Osteoblast (primary cell): Measurements from ENCODE around the gene SEC11C. TPM values are rescaled to one million over a fixed set of nuclear protein-coding genes. Genes with fewer than 3 reads are reported as not detected.
A peak's percentile ranks its signal among the peaks of the same experiment; 100 is the strongest.

Source experiments
- DNase-seq: peaks from one replicate; pipeline ENCODE4 v3.0.0; 2011; ENCODE audit warnings: low spot score, mixed read lengths; ENCODE audit not compliant: insufficient read length; ENCODE audit errors: missing footprints
- H2AFZ ChIP-seq: 2 replicates; pipeline ENCODE4 v1.6.0; 2011; ENCODE audit warnings: mild to moderate bottlenecking, low read length
- H3K27ac ChIP-seq: 2 replicates; pipeline ENCODE4 v1.5.1; 2011; ENCODE audit warnings: mild to moderate bottlenecking, low read depth, low read length, moderate library complexity
- H3K27me3 ChIP-seq: 2 replicates; pipeline ENCODE4 v1.6.0; 2012; ENCODE audit warnings: mild to moderate bottlenecking, control low read depth, inconsistent platforms, low read length, moderate library complexity; ENCODE audit not compliant: insufficient read depth
- H3K36me3 ChIP-seq: 2 replicates; pipeline ENCODE4 v1.5.1; 2011; ENCODE audit warnings: mild to moderate bottlenecking, low read length, control low read depth, moderate library complexity; ENCODE audit not compliant: insufficient read depth
- H3K4me1 ChIP-seq: 2 replicates; pipeline ENCODE4 v1.5.1; 2011; ENCODE audit warnings: mild to moderate bottlenecking, low read length, control low read depth, moderate library complexity; ENCODE audit not compliant: insufficient read depth
- H3K4me2 ChIP-seq: 2 replicates; pipeline ENCODE4 v1.6.0; 2011; ENCODE audit warnings: mild to moderate bottlenecking, low read length; ENCODE audit not compliant: insufficient read depth
- H3K4me3 ChIP-seq: fragments of 200-600 bp; sonication (generic); 3 replicates; pipeline ENCODE4 v1.5.1; 2012; ENCODE audit warnings: mild to moderate bottlenecking, low read length, inconsistent platforms; ENCODE audit not compliant: insufficient read depth
- H3K79me2 ChIP-seq: 2 replicates; pipeline ENCODE4 v1.6.0; 2012; ENCODE audit warnings: mild to moderate bottlenecking, low read length, control low read depth, inconsistent platforms; ENCODE audit not compliant: insufficient read depth
- H3K9me3 ChIP-seq: 2 replicates; pipeline ENCODE4 v1.5.1; 2011; ENCODE audit warnings: low read depth, low read length, control low read depth
- H4K20me1 ChIP-seq: 2 replicates; pipeline ENCODE4 v1.6.0; 2012; ENCODE audit warnings: mild to moderate bottlenecking, low read length, control low read depth; ENCODE audit not compliant: insufficient read depth
- total RNA-seq: library from RNA; depleted of rRNA; stranded (reverse); fragments of >200 nt; gene quantifications from 2 replicates; pipeline ENCODE4 v1.2.3, GENCODE V29; 2012
- TF ChIP-seq, protein P1 (sequence below): IDR thresholded peaks from 2 replicates; pipeline ENCODE4 v1.5.1; 2011; ENCODE audit warnings: mild to moderate bottlenecking, low read depth, low read length, moderate library complexity; ENCODE audit errors: extremely low read depth

SEC11C gene
- 10.1 and 10.6 TPM in 2 replicates for total RNA-seq

DNA sequence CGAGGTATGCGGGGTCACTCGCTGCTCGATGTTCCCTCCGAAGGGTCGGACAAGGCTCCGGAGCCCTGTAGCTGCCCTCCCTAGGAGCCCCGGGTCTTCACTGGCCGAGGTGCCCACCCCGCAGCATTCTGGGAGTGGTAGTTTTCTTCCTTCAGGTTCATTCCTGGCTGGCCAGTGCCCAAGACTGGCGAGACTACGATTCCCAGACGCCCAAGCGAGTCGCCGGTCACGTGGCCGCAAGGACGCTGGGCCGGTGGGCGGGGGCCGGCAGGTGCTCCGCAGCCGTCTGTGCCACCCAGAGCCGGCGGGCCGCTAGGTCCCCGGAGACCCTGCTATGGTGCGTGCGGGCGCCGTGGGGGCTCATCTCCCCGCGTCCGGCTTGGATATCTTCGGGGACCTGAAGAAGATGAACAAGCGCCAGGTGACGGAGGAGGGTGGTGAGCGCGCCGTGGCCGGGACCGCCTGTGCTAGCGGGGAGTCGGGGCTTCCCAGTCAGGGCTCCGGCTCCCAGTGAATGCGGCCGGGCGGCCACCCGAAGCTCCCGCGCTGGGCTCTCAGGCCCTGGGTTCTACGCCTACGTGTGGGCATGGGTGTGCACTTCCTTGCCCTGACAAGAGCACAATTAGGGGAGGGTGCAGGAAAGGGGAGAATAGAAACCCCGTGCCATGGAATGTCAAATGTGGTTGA lies at the start of gene SEC11C:
TSS of gene SEC11C (plus strand) at position 270 of the 687 bp plus-strand sequence. CDS start at position 335, 65 bp downstream.
- Histone ChIP-seq H3K4me1 (peaks cover 8% of the 10 kb centered on the region), H3K4me3 (peak within 1 kb of the TSS; percentile 78), H3K27me3 (peaks cover 15% of the 10 kb centered on the region), H3K9me3 (no peaks in the 10 kb centered on the region), H3K4me2 (peak within 1 kb of the TSS; percentile 94), H3K36me3 (no peaks in the 10 kb centered on the region), H3K27ac (peak within 1 kb of the TSS; percentile 67), H2AFZ (peak within 1 kb of the TSS; percentile 97), H4K20me1 (no peaks in the 10 kb centered on the region), H3K79me2 (no peaks in the 10 kb centered on the region)
- TF ChIP-seq, protein P1, sequence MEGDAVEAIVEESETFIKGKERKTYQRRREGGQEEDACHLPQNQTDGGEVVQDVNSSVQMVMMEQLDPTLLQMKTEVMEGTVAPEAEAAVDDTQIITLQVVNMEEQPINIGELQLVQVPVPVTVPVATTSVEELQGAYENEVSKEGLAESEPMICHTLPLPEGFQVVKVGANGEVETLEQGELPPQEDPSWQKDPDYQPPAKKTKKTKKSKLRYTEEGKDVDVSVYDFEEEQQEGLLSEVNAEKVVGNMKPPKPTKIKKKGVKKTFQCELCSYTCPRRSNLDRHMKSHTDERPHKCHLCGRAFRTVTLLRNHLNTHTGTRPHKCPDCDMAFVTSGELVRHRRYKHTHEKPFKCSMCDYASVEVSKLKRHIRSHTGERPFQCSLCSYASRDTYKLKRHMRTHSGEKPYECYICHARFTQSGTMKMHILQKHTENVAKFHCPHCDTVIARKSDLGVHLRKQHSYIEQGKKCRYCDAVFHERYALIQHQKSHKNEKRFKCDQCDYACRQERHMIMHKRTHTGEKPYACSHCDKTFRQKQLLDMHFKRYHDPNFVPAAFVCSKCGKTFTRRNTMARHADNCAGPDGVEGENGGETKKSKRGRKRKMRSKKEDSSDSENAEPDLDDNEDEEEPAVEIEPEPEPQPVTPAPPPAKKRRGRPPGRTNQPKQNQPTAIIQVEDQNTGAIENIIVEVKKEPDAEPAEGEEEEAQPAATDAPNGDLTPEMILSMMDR = no peak
- peak; percentile 96 for DNase-seq

DNA sequence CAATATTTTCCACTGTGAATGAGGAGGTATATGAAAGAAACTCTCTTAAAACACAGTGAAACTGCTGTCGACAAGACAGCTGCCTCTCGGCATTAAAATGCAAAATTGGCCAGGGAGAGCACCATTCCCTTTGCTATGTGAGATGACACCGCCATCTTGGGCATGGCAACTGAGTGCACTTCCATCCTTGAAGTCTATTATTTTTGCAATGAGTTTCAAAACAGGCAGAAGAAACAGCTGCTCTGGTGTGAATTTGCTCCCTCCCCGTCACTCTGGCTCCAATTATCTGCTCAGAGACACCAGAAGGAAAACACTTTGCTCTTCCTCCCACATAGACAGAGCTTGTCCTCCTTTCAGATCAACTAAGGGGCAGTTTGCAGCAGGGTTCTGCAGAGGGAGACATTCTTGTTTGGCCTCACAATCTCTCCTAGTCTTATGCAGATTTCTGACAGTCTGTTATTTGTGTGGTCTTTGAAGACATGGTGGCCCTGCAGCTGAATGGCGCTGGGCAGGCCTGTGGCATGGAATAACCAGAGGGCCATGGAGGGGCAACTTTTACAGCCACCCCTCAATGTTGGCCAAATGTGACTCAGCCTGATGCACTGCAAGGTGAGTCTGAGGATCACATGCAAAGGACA lies 48.6 kb upstream of the SEC11C start:
- no peak overlapping the region for H3K4me2 ChIP-seq
- TF ChIP-seq, protein P1 = no peak
- peaks cover 1% of the 10 kb centered on the region for H3K4me1 ChIP-seq
- H3K27me3 ChIP-seq = peaks cover 32% of the 10 kb centered on the region
- DNase-seq = peak; percentile 55
- H2AFZ ChIP-seq = no peak overlapping the region
- H3K36me3 ChIP-seq = no peaks in the 10 kb centered on the region
- H3K27ac ChIP-seq = no peak overlapping the region
- no peaks in the 10 kb centered on the region for H3K9me3 ChIP-seq
- H3K79me2 ChIP-seq = no peaks in the 10 kb centered on the region
- H3K4me3 ChIP-seq = no peak overlapping the region
- no peaks in the 10 kb centered on the region for H4K20me1 ChIP-seq

DNA sequence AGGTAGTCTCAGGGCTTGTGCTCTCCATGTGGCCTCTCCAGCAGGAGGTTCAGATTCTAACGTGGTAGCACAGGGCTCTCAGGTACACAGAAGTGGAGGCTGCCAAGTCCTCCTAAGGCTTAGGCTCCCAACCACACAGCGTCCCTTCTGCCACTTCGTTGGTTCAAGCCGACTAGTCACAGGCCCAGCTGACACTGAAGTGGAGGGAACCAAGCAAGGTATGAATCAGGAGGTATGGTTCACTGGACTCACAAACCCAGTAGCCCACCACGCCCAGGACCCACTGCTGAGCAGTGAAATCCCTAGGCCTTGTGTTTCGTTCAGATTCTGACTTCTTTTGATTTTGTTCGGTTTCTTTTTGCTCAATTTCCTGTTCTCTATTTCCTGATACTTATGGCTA lies 46.0 kb upstream of the SEC11C start:
- DNase-seq = no peak
- Histone ChIP-seq H3K27me3 (peaks cover 39% of the 10 kb centered on the region), H3K36me3 (no peaks in the 10 kb centered on the region), H3K4me2 (no peak overlapping the region), H2AFZ (no peak overlapping the region), H4K20me1 (no peaks in the 10 kb centered on the region), H3K79me2 (no peaks in the 10 kb centered on the region), H3K4me1 (no peaks in the 10 kb centered on the region), H3K4me3 (no peak overlapping the region), H3K27ac (no peak overlapping the region), H3K9me3 (no peaks in the 10 kb centered on the region)
- TF ChIP-seq, protein P1 = no peak

DNA sequence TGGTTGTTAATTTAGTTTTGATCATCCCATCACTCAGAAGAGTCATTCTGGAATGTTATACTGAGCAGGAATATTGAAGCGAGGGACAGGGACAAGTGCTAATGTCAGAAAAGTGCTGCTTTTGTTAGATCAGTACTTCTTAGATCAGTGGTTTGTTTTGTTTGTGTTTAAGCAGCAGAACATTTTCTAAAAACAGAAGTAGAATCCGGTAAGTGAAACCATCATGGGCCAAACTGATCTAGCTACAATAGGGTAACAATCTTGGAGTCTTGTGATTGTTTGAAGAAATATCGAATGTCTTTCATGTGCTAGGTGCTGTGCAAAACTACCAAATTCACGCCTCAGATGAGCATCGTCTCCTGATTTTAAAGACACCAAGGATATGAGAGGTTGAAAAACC lies 45.1 kb upstream of the SEC11C start:
- peaks cover 42% of the 10 kb centered on the region for H3K27me3 ChIP-seq
- H3K79me2 ChIP-seq = no peaks in the 10 kb centered on the region
- no peaks in the 10 kb centered on the region for H3K4me1 ChIP-seq
- H3K9me3 ChIP-seq = no peaks in the 10 kb centered on the region
- no peak overlapping the region for H3K4me3 ChIP-seq
- DNase-seq = peak; percentile 47
- TF ChIP-seq, protein P1 = no peak
- H3K4me2 ChIP-seq = no peak overlapping the region
- H2AFZ ChIP-seq = no peak overlapping the region
- H3K36me3 ChIP-seq = no peaks in the 10 kb centered on the region
- no peak overlapping the region for H3K27ac ChIP-seq
- H4K20me1 ChIP-seq = no peaks in the 10 kb centered on the region
